SH-SY5Y (cell line): ENCODE data around the gene CRIP2.

Source experiments
- GATA2 ChIP-seq: IDR thresholded peaks from 2 replicates; pipeline ENCODE4 v1.6.1; 2011; ENCODE audit warnings: mild to moderate bottlenecking, low read depth, low read length
- GATA3 ChIP-seq: IDR thresholded peaks from 2 replicates; pipeline ENCODE4 v1.6.1; 2011; ENCODE audit warnings: low read depth, mild to moderate bottlenecking, low read length, moderate library complexity

Gene CRIP2

DNA sequence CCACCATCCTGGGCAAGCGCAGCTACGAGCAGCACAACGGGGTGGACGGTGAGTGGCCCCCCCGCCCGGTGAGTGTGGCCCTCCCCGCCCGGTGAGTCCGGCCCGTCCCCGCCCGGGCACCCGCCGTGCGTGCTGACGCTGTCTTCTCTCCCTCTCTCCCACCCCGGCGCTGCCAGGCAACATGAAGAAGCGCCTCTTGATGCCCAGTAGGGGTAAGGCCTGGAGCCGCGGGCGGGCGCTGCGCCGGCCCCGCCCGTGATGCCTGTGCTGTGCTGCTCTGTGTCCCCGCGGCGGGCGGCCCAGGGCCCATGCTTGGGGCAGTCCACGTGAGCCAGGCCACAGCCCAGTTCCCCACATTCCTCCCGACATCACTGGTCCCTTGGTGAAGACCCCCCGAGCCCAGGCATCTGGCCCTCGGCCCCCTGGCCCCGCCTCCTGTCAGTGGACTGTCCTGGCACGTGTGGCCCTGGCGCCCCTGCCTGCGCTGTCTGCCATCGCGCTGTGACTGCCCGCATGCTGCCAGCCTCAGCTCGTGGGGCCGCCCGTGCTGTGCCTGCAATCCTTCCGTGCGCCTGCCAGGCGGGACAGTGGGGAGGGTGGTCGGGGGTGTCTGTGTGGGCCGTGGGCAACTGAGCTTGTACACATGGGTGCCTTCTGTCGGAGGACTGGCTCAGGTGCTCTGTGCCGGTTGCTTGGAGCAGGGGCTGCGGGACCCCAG is 7.9 kb upstream of the CRIP2 start:
- no peak for TF ChIP-seq GATA3
- TF ChIP-seq GATA2 = no peak

DNA sequence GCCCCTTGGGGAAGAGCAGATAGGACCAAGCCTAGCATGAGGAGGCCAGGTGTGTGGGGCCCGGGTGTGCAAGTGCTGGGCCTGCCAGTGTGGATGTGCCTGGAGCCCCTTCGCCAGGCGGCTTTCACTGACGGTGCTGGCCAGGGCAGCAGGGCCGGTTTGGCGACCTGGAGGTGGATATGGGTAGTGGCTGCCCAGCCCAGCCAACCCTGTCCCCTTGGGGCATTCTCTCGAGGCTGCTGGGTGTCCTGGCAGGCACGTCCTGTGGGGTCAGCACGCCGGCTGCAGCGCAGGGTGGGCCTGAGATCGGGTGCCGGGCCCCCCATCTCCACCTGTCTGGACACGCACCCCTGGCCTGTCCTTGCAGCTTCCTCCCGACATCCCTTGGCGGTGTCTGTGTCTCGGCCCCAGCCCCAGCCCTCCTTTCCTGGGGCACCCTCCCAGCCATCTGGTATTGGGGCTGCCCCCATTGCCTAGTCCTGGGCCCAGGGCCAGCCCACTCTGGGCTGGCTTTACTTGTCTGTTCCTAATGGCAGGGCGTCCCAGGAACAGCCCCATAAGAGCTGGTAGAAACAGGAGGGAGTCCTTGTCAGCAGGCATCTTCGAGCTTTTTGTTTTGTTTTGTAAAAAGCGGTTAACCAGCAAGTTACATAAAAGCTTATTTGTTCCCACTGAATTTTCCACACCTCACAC is 7.2 kb upstream of the CRIP2 start:
- TF ChIP-seq GATA2 = no peak
- no peak for TF ChIP-seq GATA3

DNA sequence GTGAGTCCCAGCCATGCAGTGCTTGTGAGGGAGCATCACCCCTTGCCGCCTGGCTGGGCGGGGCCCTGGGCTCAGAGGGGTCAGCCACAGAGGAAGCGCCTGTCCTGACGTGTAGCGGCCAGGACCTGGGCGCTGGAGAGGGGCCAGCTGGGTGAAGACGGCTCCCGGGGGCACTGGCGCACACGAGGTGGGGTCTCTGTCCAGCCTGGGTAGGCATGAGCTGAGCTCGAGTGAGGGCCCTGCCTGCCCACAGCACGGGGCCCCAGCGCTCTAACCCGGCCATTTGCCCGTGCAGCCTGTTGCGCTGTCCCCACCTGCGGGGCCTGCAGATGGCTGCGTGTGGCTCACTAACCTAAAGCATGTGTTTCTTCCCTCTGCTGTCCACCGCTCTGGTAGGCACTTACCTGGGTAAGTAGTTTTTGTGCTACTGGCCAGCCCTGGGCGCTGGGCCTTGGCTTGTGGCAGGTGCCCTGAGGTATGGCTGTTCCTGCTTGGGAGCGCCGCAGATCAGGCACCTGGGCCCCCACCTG is 6.6 kb upstream of the CRIP2 start:
- TF ChIP-seq GATA2 (no peak), GATA3 (no peak)

DNA sequence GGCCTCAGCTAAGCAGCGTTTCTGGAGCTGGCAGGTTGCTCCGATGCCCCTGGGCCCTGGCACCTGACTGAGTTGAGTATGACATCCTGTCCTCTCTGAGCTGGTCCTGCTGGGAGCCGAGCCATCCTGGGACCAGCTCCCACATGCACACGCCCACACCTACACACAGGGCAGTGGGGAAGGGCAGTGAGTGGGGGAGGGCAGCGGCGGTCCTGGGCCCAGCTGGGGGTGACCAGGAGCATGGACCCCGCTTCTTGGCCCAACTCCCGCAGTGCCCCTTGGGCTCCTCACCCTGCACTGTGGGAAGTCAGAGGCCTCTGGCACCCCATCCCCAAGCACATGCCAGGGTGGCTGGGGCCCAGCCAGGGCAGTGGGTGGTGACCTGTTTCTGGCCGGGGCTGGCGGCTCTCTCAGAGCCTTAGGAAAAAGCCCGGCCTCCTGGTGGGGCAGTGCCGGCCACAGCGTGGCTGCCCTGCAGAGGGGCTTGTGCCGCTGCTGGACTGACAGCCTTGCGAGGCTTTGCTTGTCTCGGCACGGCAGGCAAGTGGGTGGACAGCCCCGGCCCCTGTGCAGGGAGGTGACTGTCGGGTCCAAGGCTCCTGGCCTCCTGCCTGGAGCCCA is 5.9 kb upstream of the CRIP2 start:
- TF ChIP-seq GATA2 (no peak), GATA3 (no peak)

DNA sequence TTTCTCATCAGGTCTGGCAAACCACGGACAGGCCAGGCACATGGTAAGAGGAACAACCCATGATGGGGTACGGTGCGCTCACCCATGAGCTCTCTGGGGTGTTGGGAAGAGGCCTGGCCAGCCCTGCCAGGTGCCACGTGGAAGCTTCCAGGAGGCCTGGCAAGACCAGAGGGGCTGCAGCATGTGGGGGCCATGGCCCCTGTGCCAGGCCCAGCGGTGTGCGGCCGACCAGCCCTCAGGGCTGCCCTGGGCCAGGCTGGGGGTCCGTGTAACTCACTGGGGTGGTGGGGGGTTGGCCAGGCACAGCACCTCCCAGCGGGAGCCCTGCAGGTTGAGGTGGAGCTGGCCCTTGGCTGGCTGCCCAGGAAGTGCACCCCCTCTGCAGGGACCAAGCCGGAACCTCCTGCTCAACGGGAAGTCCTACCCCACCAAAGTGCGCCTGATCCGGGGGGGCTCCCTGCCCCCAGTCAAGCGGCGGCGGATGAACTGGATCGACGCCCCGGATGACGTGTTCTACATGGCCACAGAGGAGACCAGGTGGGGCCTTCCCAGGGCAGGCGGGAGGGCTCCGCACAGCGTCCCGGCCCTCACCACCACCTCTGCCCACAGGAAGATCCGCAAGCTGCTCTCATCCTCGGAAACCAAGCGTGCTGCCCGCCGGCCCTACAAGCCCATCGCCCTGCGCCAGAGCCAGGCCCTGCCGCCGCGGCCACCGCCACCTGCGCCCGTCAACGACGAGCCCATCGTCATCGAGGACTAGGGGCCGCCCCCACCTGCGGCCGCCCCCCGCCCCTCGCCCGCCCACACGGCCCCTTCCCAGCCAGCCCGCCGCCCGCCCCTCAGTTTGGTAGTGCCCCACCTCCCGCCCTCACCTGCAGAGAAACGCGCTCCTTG is 4.9 kb upstream of the CRIP2 start:
- TF ChIP-seq GATA3 (no peak), GATA2 (no peak)

DNA sequence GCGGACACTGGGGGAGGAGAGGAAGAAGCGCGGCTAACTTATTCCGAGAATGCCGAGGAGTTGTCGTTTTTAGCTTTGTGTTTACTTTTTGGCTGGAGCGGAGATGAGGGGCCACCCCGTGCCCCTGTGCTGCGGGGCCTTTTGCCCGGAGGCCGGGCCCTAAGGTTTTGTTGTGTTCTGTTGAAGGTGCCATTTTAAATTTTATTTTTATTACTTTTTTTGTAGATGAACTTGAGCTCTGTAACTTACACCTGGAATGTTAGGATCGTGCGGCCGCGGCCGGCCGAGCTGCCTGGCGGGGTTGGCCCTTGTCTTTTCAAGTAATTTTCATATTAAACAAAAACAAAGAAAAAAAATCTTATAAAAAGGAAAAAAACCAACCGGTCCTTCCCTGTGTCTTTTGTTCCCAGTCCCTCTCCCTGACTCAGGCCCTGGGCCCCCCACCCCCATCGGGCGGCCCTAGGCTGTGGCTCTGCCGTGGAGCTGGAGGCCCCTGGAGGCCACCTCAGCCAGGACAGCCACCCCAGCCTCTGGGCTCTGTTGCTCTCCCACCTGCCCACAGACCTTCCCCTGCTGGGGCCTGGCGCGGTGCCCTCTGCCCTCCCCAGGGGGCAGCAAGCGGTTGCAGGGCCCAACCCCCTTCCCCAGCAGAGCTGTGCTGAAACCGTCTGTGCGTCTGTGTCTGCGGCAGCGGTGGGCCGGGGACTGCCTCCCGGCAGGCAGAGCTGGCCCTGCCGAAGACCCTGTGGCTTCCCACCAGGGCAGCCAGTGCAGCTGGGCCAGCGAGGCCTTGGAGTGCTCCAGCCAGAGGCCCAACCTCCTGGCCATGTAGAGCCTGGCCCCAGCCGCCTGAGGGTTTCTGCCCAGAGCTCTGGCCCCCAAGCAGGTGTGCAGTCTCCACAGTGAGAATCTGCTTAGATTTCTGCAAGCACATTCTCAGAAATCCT is 4.0 kb upstream of the CRIP2 start:
- no peak for TF ChIP-seq GATA3
- no peak for TF ChIP-seq GATA2

DNA sequence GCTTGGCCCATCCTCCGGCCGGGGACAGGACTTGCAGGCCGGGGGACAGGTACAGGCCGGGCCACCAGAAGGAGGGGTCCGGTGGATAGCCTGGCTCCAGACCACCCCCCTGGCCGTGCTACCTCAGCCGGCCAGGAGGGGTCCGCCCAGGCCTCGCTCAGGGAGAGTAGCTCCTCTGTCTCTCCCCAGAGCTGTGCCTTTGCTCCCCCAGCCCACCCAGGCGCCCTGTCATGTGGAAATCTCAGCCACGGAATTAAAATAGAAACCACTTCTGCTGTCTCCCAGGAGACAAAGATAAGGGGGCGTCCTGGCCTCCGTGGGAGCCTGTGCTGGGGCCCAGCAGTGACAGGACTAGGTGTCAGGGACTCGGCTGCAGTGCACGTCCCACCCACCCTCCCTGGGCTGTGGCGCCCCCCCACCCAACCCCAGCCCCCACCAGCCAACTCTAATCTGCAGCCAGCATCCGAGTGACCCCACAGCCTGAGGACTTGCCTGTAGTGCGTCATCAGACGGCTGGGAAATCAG is 3.3 kb upstream of the CRIP2 start:
- no peak for TF ChIP-seq GATA2
- TF ChIP-seq GATA3 = no peak

DNA sequence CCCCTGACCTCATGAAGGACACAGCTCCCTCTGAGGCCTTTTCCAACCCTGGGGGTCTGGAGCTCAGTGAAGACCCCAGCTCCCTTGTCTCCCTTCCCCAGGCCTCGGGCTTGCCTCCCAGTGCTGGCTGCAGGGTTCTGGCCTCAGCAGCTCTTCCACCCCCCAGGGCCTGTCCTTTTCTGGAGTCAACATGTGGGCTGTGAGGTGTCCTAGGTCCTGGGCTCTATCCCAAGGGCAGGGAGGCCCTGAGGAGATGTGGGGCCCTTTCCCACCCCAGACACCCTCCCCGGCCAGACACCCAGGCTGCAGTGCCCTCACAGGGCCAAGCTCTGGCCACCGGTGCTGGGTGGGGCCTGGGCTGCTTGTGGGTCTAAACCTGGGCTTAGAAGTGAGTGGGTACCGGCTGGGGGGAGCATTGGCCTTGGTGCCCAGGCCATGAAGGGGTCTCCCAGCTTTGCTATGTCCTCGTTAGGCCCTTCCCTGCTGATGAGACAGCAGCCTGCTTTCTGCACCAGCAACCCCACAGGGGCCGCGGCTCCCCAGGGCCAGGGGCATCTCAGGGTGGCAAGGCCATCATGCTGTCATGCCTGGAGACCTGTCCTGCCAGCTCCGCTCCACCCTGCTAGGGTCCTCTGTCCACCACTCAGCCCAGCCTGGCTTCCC is 2.7 kb upstream of the CRIP2 start:
- no peak for TF ChIP-seq GATA2
- no peak for TF ChIP-seq GATA3

DNA sequence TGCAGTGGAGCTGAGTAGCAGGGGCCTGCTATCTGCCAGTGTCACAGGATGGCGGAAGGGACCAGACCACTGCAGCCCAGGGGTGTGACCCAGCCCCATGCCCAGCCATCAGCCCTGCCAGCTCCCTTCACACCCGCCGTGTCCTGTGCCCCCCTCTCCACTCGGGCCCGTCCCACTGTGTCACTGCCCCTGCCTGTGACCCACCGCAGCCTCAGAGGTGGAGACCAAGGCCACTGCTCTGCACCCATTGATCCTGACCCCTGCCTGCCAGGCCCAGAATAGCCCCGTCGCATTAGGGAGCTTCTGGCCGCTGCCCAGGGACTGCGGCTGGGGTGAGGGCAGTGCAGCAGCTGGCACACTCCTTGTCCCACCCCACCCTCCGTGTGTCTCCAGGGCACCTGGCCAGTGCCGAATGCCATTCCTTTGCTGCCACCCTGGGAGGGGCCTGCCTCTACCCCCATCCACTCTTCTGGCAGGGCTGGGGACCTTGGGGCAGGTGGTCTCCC is 2.1 kb upstream of the CRIP2 start:
- TF ChIP-seq GATA3 = no peak
- TF ChIP-seq GATA2 = no peak

DNA sequence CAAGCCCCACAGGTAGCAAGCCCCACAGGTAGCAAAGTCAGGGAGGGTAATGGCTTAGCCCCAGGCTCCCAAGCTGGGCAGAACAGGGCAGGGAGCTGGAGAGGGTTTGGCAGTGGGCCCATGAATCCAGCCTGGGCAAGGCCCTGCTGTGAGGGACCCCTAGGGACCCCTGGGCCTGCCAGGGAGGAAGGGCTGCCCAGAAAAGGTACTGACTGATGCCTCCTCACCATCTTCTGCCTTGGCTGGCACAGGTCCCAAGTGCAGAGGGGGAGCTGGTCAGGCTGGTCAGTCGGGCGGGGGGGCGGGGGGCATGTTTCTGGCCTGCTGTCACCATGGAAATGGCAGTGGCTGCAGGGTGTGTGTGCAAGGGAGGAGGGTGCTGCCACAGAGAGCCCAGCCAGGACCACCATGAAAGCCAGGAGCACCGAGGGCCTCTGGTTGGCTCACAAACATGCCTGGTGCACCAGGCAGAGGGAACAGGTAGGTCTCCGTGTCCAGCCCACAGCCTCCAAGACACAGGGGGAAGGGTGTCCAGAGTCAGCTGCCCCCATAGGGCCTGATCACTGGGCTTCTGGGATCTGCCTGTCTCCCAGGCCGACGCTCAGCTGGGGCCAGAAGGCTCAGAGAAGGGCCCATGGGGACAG is 1.5 kb upstream of the CRIP2 start:
- TF ChIP-seq GATA2 (no peak), GATA3 (no peak)

DNA sequence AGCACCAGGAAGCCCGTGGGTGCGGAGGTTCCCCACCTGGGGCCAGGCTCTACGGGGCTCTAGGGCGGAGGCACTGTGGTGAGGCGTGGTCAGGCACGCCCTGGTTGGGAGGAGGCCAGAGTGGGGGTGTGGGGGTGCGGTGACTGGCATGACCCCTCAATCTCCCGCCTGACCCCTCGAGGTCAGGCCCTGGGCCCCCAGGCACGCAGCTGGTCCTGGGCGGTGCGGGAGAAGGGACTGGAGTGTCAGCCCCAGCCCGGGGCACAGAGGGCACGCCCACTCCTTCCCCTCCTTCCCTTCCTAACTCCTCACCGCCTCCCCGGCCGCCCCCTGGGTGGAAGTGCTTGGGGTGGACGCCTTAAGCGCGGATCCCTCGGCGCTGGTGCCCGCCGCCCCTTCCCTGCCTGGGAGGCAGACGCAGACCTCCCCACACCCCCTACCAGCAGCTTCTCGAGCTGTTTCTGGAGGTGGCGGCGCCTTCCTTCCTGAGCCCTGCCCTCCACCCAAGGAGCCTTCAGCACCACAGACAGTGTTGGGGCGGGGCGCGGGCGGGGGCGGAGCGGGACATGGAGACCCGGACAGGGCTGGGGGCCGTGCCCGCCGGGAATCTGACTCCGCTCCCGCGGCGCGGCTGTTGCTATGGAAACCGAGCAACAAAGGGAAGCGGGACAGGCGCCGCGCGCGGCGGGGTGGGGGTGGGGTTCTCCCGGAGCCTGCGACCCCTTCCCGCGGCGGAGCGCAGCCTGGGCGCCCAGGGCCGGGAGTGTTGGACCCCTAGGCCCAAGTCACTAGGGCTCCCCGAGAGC is 741 bp upstream of the CRIP2 start:
- TF ChIP-seq GATA3 = no peak
- TF ChIP-seq GATA2 = no peak
